HG03565 (cell line): ENCODE results near the gene ABCG2.

Experiments used
- ATAC-seq: cut with Tn5 transposase; IDR thresholded peaks from one replicate; pipeline ENCODE4 v1.9.1; 2021; ENCODE audit warnings: mild to moderate bottlenecking, moderate library complexity; ENCODE audit not compliant: unreplicated experiment

ABCG2 gene

DNA sequence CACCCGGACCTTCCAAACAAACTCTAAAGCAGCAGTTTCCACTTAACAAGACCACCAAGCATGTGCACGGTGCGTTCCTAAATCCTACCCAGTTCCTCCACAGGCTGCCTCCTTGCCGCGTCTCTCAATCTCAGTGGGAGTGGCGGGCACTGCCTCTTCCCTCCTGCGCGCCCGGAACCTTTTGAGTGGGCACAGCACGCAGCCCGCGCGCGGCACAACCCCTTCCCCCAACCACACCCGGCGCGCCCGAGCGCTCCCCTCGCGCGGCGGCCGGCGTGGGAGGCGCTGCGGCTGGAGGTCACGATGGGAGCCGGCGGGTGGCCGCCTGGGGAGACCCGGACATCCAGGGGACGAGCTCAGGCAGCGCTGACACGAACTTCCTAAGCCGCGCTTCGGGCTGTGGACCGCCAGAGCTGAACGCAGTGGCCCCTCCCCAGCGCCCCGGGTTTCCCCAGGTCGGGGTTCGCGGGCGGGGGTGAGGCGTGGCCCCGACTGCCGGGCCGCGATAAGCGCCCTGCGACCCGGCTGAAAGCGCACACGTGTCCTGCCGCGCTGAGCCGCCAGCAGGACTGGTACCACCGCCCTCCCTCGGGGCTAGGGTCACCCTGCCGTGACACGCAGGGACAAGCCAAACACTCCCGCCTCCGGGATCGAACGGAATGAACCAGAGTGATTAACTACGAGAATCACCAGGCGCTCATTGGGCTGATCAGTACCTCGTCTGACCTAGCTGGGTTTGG is at the start of gene ABCG2:
TSS of gene ABCG2 (minus strand) at position 151 of the 740 bp plus-strand sequence. CDS start 18,644 bp downstream, outside the sequence.
- peak; percentile 62 for ATAC-seq

GRCh38 chr4:88208156-88208555 is 49.7 kb upstream of the ABCG2 start:
- no peak for ATAC-seq

DNA sequence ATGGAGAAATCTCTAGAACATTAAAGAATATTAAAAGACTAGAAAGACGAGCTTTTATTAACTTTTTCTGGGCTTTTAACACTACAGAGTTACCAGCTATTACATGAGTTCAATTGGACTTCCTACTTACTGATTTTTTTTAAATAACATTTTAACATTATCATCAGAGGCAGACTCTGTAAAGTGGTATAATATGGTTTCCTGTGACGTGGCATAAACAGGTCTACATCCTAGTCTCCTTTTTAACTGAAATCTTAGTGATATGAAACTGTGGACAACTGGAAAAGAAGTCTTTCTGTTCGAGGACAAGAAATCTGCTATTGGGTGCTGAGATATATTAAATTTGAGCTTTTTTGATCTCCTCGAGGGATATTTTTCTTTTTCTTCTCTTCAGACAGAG is 48.7 kb upstream of the ABCG2 start:
- ATAC-seq = no peak

DNA sequence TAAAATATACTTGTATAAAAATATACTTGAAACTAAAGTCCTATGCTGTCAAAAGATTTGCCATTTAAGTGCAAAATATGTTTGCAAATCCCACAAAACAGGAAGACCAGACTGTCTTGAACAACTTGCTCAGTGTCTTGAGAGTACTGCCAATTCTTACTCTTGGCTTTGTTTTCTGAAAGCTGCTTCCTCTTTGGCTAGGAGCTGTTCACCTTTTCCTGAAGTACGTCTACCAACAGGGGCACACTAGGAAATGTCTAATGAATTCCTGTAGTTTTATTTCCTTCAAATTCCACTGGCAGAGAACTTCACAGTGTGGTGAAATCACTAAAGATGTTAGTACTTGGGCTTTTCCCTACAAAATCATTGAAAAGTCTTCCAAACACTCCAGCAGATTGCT is 46.4 kb upstream of the ABCG2 start:
- ATAC-seq = no peak

DNA sequence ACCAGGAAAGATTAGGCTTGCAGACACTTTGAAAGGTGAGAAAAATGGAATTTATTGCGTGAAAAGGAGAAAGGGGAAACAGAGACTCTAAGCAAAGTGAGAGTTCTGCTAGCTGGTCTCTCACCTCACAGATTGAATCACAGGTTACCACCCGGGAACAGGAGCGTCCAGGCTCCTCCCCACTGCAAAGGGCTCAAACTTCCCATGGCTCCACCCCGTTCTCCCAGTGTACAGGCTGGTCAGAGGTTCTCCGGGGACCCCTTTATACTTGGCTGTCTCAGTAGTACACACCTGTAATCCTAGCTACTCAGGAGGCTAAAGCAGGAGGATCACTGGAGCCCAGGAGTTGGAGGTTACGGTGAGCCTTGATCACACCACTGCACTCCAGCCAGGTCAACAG is 44.0 kb upstream of the ABCG2 start:
- no peak for ATAC-seq

DNA sequence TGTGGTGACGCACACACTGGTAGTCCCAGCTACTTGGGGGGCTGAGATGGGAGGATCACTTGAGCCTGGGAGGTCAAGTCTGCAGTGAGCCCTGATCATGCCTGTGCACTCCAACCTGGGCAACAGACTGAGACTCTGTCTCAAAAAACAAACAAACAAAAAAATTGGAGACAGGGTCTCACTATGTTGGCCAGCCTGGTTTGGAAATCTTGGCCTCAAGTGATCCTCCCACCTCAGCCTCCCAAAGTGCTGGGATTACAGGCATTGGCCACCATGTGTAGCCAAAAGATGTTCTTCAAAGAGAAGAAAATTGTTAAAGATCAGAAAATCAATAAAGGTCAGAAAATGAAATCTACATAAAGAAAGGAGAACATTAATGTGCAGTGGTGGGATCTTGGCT is 41.7 kb upstream of the ABCG2 start:
- no peak for ATAC-seq

GRCh38 chr4:88196523-88197185 is 38.2 kb upstream of the ABCG2 start:
- ATAC-seq = no peak

GRCh38 chr4:88196013-88196365 is 37.5 kb upstream of the ABCG2 start:
- ATAC-seq = no peak

DNA sequence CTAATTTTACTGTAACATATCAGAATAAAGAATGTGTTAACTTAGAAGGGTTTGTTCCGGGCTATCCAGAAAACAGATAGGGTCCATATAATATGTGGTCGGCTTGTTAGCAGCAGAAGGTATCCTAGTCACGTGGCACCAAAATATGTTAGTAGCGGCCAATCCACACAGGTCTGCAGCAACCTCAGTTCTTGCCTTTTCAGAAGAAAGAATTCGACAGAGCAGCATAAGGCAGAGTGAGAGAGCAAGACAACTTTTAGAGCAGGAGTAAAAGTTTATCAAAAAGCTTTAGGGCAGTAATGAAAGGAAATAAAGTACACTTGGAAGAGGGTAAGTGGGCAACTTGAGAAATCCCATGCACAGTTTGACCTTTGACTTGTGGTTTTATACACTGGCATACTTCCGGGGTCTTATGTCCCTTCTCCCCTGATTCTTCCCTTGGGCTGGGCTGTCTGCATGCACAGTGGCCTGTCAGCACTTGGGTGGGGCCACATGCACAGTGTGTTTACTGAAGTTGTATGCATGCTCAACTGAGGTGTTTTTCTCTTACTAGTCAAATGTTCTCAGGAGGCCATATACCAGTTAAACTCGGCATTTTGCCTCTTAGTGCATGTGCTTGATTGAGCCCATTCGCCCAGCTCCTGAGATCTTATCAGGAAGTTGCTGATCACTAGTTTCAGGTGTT is 37.0 kb upstream of the ABCG2 start:
- ATAC-seq = no peak

DNA sequence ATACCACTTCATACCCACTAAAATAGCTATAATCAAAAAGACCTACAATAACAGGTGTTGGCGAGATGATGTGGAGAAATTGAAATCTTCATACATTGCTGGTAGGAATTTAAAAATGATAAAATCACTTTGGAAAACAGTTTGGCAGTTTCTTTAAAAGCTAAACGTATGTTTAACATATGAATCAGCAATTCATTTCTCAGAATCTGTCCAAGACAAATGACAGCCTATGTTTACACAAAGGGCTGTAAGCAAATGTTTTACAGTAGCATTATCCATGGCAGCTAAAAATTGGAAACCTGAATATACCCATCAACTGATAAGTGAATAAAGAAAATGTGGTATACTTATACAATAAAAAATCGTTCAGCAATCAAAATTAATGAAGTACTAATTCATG is 33.0 kb upstream of the ABCG2 start:
- no peak for ATAC-seq

DNA sequence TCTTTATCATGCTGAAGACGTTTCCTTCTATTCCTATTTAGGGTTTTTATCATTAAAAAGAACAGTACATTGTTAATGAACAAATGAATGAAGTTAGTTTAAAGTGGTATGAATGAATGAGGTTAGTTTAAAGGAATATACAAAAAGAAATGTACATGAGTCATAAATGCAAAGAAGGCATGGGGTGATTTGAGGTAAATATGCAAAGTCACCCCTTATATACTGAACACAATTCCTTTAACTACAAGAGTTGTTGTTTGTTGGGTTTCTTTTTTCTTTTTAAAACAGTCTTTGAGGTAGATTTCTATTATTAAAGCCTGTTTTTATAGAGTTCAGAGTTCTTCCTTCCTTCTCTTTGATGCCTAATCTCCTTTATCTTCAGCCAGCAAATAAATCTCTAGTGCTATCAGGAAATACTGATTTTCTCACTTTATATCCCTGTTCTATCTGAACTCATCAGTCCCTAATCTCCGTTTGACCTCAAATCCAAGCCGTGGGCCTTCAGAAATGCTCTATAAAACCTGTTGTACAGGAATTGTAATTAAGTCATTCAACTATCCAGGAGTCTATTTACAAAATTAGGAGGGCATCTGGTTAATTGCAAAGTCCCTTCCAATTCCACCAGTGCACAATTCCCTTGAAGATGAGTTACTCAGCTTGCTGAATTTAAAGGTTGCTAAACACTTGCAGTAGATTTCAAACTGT is 31.6 kb upstream of the ABCG2 start:
- no peak for ATAC-seq

GRCh38 chr4:88189418-88189738 is 30.9 kb upstream of the ABCG2 start:
- ATAC-seq = no peak

GRCh38 chr4:88188738-88189417 is 30.4 kb upstream of the ABCG2 start:
- no peak for ATAC-seq

DNA sequence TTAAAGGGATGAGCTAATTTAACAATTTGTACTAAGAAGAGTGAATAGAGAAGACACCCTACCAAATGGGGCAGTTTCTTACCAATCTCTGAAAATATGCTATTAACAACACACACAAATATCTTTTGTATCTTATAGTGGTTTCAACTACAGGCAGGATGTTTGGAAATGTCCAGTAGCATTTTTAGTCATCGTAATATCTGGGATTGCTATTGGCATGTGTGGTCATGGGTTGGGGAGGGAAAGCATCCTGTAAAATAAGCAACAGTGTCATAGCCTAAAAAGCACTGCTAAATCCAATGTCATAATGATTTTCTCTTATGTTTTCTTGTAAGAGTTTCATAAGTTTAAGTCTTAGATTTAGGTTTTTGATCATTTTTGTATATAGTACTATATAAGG is 29.3 kb upstream of the ABCG2 start:
- no peak for ATAC-seq

GRCh38 chr4:88185906-88186305 is 27.5 kb upstream of the ABCG2 start:
- no peak for ATAC-seq

- ATAC-seq = no peak
Observed at GRCh38 chr4:88179261-88179660, 20.8 kb upstream of the ABCG2 start.

DNA sequence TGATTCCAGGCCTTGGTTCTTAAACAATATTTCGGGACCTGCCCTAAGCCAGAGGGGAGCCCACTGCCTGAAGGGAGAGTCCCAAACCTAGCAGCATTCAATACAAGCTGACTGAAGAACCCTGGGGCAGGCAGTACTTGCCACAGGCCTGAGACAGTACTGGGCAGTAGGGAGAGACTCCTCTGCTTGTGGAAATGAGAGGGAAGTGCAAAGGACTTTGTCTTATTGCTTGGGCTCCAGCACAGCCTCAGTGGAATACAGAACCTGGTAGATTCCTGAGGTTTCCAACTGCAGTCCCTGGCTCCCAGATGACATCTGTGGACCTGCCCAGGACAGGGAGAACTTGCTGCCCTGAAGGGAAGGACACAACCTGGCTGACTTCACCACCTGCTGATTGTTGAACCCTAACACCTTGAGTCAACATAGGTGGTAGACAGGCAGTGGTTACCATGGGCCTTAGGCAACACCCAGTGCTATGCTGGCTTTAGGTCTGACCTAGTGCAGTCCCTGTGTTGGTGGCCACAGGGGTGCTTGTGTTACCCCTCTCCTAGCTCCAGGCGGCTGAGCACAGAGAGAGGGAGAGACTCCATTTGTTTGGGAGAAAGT is 20.3 kb upstream of the ABCG2 start:
- ATAC-seq = no peak

DNA sequence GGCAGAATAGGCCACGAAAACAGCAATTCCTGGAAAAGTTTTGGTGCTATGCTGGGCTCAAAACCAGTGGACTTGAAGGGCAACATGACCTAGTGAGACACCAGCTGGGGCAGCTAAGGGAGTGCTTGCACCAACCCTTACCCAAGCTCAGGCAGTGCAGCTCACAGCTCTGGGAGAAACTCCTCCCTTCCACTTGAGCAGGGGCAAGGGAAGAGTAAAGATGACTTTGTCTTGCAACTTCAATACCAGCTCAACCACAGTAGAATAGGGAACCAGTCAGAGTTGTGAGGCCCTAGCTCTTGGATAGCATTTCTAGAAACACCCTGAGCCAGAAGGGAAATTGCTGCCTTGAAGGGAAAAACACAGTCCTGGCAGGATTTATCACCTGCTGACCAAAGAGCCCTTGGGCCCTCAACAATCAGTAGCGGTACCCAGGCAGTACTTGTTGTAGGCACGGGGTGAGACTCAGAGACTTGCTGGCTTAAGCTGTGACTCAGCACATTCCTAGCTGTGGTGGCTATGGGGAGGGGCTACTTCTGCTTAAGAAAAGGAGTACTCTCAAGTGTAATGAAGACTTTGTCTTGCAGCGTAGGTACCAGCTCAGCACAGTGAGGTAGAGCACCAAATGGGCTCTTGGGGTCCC is 19.7 kb upstream of the ABCG2 start:
- ATAC-seq = no peak

DNA sequence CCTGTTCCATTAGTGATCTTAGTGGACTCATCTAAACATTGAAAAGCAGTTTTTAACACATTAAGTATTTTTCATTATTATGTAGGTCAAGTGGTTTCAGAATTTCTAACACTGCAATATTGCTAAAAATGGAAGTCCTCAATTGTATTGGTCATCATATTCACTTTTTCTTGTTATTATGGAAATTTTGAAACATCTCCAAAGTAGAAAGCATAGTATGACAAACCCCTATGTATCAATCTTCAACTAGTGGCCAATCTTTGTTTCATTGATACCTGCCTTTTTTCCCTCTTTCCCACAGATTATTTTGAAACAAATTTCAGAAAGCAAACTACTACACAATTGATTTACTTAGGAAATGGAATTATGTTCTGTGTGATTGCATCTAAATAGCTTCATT is 14.5 kb upstream of the ABCG2 start:
- ATAC-seq = no peak

- no peak for ATAC-seq
Observed at GRCh38 chr4:88171206-88171605, 12.8 kb upstream of the ABCG2 start.
